ENCODE data around the gene ZSWIM8.
A peak's percentile ranks its signal among the peaks of the same experiment; 100 is the strongest.

ZSWIM8 gene

DNA sequence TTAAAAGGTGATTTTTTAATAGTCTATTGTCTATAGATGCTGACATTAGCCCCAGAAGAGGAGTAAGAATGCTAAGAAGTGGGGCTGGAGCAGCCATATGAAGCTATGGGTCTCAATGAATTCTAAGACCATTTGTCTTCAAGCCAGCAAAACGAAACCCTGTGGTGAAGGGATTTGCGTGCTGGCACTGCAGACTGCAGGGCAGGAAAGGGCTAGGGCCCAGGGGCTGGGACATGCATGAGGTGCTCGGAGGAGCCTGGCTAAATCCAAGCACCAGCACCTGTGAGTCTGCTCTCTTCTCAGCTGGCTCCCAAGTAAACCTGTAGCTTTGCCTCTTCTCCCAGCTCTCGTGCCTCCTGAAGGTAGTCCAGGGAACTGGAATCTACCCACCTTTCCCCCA lies 27.3 kb downstream of the ZSWIM8 start:
- no peak overlapping the region for H3K27ac ChIP-seq (ENCODE audit: poor library complexity, severe bottlenecking)

DNA sequence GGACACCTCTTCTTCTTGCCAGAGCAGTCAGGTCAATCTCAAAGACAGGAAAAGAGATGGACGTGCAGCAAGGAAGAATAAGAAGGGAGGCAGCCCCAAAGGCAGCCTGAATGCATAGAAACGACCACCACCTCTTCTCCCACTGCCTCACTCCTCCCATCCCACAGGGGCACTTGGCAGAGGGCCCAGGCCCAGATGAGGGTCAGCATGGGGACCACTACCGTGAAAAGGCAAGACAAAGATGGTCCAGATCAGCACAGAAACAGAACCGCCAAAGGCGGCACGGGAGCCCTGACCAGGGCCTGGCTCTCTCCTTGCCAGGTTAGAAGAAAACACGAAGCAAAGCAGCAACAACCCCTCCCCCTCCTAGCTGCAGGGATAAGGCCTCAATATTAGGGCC lies 27.9 kb downstream of the ZSWIM8 start:
- no peak for ATAC-seq (ENCODE audit: low read depth)

More for the DNA sequence above, 27.3 kb downstream of the ZSWIM8 start:
- H3K4me3 ChIP-seq (ENCODE audit: severe bottlenecking) = no peak overlapping the region
- DNase-seq (ENCODE audit: low spot score) = no peak
- H3K4me1 ChIP-seq (ENCODE audit: insufficient read depth, poor library complexity, severe bottlenecking) = peaks cover 18% of the 10 kb centered on the region
- no peak for ATAC-seq (ENCODE audit: low read depth)
- no peak for TF ChIP-seq CTCF (IDR thresholded peaks at IDR 0.05; ENCODE audit: poor library complexity, severe bottlenecking)
- H3K27me3 ChIP-seq (ENCODE audit: insufficient read depth, poor library complexity, severe bottlenecking) = no peaks in the 10 kb centered on the region
- H3K9me3 ChIP-seq (ENCODE audit: severe bottlenecking) = no peaks in the 10 kb centered on the region
- peaks cover 19% of the 10 kb centered on the region for H3K36me3 ChIP-seq (ENCODE audit: low read depth)

DNA sequence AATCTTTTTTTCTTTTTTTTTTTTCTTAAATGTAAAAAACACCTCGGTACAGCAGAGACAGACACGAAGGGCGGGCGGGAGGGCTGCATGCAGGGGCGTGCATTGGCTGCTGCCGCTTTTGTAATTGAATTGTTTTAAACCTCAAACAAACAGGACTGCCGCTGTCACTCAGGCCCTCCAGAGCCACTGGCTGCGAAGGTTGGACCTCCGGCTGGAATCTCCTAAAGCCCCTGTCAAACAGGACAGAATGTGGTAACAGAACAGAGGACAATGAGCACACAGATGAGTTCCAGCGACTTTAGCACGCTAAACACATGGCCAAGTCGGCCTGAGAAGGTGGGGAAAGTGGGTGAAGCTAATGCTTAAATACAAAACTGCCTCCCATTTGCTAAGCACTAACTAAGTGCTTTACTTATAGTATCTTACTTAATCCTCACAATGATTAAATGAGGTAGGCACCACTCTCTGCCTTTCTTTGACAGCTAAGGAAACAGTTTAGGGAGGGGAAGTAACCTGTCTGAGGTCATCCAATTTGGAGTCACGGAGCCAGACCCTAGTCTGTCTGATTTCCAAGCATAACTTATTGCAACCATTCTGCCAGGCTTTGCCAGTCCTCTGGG lies 29.0 kb downstream of the ZSWIM8 start:
- peaks cover 16% of the 10 kb centered on the region for H3K36me3 ChIP-seq (ENCODE audit: low read depth)
- no peak for DNase-seq (ENCODE audit: low spot score)
- no peak for TF ChIP-seq CTCF (IDR thresholded peaks at IDR 0.05; ENCODE audit: poor library complexity, severe bottlenecking)
- ATAC-seq (ENCODE audit: low read depth) = no peak
- no peaks in the 10 kb centered on the region for H3K27me3 ChIP-seq (ENCODE audit: insufficient read depth, poor library complexity, severe bottlenecking)
- peaks cover 20% of the 10 kb centered on the region for H3K4me1 ChIP-seq (ENCODE audit: insufficient read depth, poor library complexity, severe bottlenecking)
- no peak overlapping the region for H3K27ac ChIP-seq (ENCODE audit: poor library complexity, severe bottlenecking)
- no peaks in the 10 kb centered on the region for H3K9me3 ChIP-seq (ENCODE audit: severe bottlenecking)
- H3K4me3 ChIP-seq (ENCODE audit: severe bottlenecking) = no peak overlapping the region

More for the DNA sequence above, 27.9 kb downstream of the ZSWIM8 start:
- Histone ChIP-seq H3K27me3 (ENCODE audit: insufficient read depth, poor library complexity, severe bottlenecking) (no peaks in the 10 kb centered on the region), H3K9me3 (ENCODE audit: severe bottlenecking) (no peaks in the 10 kb centered on the region), H3K4me3 (ENCODE audit: severe bottlenecking) (no peak overlapping the region), H3K4me1 (ENCODE audit: insufficient read depth, poor library complexity, severe bottlenecking) (peaks cover 18% of the 10 kb centered on the region), H3K36me3 (ENCODE audit: low read depth) (peaks cover 17% of the 10 kb centered on the region), H3K27ac (ENCODE audit: poor library complexity, severe bottlenecking) (no peak overlapping the region)
- no peak for TF ChIP-seq CTCF (IDR thresholded peaks at IDR 0.05; ENCODE audit: poor library complexity, severe bottlenecking)
- DNase-seq (ENCODE audit: low spot score) = no peak

- H3K9me3 ChIP-seq (ENCODE audit: severe bottlenecking) = no peaks in the 10 kb centered on the region
- peak; percentile 14 for TF ChIP-seq CTCF (IDR thresholded peaks at IDR 0.05; ENCODE audit: poor library complexity, severe bottlenecking)
- ATAC-seq (ENCODE audit: low read depth) (no peak), DNase-seq (ENCODE audit: low spot score) (no peak)
- H3K4me1 ChIP-seq (ENCODE audit: insufficient read depth, poor library complexity, severe bottlenecking) = peaks cover 28% of the 10 kb centered on the region
- peaks cover 9% of the 10 kb centered on the region for H3K36me3 ChIP-seq (ENCODE audit: low read depth)
- no peak overlapping the region for H3K4me3 ChIP-seq (ENCODE audit: severe bottlenecking)
- peak overlapping the region; percentile 84 for H3K27ac ChIP-seq (ENCODE audit: poor library complexity, severe bottlenecking)
- no peaks in the 10 kb centered on the region for H3K27me3 ChIP-seq (ENCODE audit: insufficient read depth, poor library complexity, severe bottlenecking)
Observed at GRCh38 chr10:73814896-73815718, 29.7 kb downstream of the ZSWIM8 start.

DNA sequence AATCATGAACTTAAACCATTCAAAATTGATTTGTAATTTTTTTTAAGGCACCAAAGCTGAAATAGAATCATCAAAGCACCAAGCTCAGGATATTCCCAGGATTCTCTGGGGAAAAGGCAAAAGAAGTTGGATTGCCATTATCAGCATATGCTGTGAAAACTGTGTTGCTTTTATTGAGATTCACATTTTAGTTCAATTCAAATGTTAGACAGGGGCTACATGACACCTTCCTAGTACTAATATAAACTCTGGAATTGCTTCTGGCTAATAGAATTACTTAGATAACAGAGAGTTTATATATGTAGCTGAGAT lies 30.3 kb downstream of the ZSWIM8 start:
- DNase-seq (ENCODE audit: low spot score) = no peak
- Histone ChIP-seq H3K36me3 (ENCODE audit: low read depth) (peaks cover 9% of the 10 kb centered on the region), H3K4me1 (ENCODE audit: insufficient read depth, poor library complexity, severe bottlenecking) (peaks cover 27% of the 10 kb centered on the region), H3K27ac (ENCODE audit: poor library complexity, severe bottlenecking) (peak overlapping the region; percentile 84), H3K9me3 (ENCODE audit: severe bottlenecking) (no peaks in the 10 kb centered on the region), H3K27me3 (ENCODE audit: insufficient read depth, poor library complexity, severe bottlenecking) (no peaks in the 10 kb centered on the region), H3K4me3 (ENCODE audit: severe bottlenecking) (no peak overlapping the region)
- TF ChIP-seq CTCF (IDR thresholded peaks at IDR 0.05; ENCODE audit: poor library complexity, severe bottlenecking) = no peak
- ATAC-seq (ENCODE audit: low read depth) = no peak
